ENCODE measurements around the gene SKAP2.

SKAP2 gene

DNA sequence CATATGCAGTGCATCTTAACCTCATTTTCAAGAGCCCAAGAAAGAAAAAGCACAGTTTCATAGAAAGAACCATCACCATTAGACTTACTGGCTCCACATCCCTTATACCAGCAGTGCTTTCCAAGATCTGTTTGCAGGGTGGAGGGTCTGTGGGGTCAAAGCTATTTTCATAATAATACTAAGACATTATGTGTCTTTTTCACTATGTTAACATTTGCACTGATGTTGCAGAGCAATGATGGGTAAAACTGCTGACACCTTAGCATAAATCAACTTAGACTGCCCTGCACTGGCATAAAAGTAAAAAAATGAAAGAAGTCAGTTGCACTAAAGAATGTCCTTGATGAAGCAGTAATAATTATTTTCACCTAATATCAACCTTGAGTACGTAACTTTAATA, 166.2 kb downstream of the SKAP2 start:
- no peaks in the 10 kb centered on the region for H3K27me3 ChIP-seq (ENCODE audit: insufficient read depth, low read depth, severe bottlenecking)
- TF ChIP-seq CTCF (IDR thresholded peaks at IDR 0.05; ENCODE audit: low read depth, low read length), result no peak
- H3K27ac ChIP-seq, result no peak overlapping the region
- H3K36me3 ChIP-seq, result no peaks in the 10 kb centered on the region
- H3K9me3 ChIP-seq (ENCODE audit: severe bottlenecking), result no peaks in the 10 kb centered on the region
- no peak for DNase-seq
- no peak overlapping the region for H3K4me3 ChIP-seq (ENCODE audit: low read depth, low read length)

- H3K4me3 ChIP-seq (ENCODE audit: low read depth, low read length), result no peak overlapping the region
- H3K27ac ChIP-seq, result no peak overlapping the region
- DNase-seq, result no peak
- no peaks in the 10 kb centered on the region for H3K27me3 ChIP-seq (ENCODE audit: insufficient read depth, low read depth, severe bottlenecking)
- no peak for TF ChIP-seq CTCF (IDR thresholded peaks at IDR 0.05; ENCODE audit: low read depth, low read length)
- H3K9me3 ChIP-seq (ENCODE audit: severe bottlenecking), result no peaks in the 10 kb centered on the region
- H3K36me3 ChIP-seq, result no peaks in the 10 kb centered on the region
These were observed 167.4 kb downstream of the SKAP2 start for GRCh38 chr7:26696978-26697377.

- Histone ChIP-seq H3K9me3 (ENCODE audit: severe bottlenecking) (no peaks in the 10 kb centered on the region), H3K27me3 (ENCODE audit: insufficient read depth, low read depth, severe bottlenecking) (no peaks in the 10 kb centered on the region), H3K27ac (no peak overlapping the region), H3K4me3 (ENCODE audit: low read depth, low read length) (no peak overlapping the region), H3K36me3 (no peaks in the 10 kb centered on the region)
- TF ChIP-seq CTCF (IDR thresholded peaks at IDR 0.05; ENCODE audit: low read depth, low read length), result no peak
- DNase-seq, result no peak
These were observed 168.2 kb downstream of the SKAP2 start for GRCh38 chr7:26696161-26696560.

- DNase-seq, result no peak
- Histone ChIP-seq H3K9me3 (ENCODE audit: severe bottlenecking) (no peaks in the 10 kb centered on the region), H3K27ac (no peak overlapping the region), H3K4me3 (ENCODE audit: low read depth, low read length) (no peak overlapping the region), H3K36me3 (no peaks in the 10 kb centered on the region), H3K27me3 (ENCODE audit: insufficient read depth, low read depth, severe bottlenecking) (no peaks in the 10 kb centered on the region)
- no peak for TF ChIP-seq CTCF (IDR thresholded peaks at IDR 0.05; ENCODE audit: low read depth, low read length)
These were observed 169.7 kb downstream of the SKAP2 start for GRCh38 chr7:26694713-26695112.

DNA sequence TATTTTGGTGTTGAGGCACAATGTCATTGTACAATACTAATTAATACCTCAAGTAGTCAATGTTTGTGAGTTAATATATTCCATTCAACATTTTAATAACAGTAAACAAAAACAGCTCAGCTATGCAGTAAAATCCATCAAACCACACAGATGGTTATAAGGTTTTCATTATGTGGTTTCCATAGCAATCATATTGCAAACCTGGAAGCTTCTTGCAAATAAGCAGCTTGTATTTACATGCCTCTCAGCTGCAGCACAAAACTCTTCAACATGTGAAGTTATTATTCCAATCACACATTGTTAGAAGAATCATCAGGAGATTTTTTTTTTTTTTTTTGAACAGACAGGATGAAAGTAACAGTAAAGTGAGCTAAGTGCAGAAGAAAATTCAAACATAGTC, 170.2 kb downstream of the SKAP2 start:
- peaks cover 3% of the 10 kb centered on the region for H3K27me3 ChIP-seq (ENCODE audit: insufficient read depth, low read depth, severe bottlenecking)
- no peaks in the 10 kb centered on the region for H3K9me3 ChIP-seq (ENCODE audit: severe bottlenecking)
- no peak for TF ChIP-seq CTCF (IDR thresholded peaks at IDR 0.05; ENCODE audit: low read depth, low read length)
- no peak for DNase-seq
- H3K4me3 ChIP-seq (ENCODE audit: low read depth, low read length), result no peak overlapping the region
- H3K36me3 ChIP-seq, result no peaks in the 10 kb centered on the region
- H3K27ac ChIP-seq, result no peak overlapping the region

GRCh38 chr7:26691886-26692285, 172.5 kb downstream of the SKAP2 start:
- no peak overlapping the region for H3K4me3 ChIP-seq (ENCODE audit: low read depth, low read length)
- H3K9me3 ChIP-seq (ENCODE audit: severe bottlenecking), result no peaks in the 10 kb centered on the region
- no peak overlapping the region for H3K27ac ChIP-seq
- H3K36me3 ChIP-seq, result no peaks in the 10 kb centered on the region
- TF ChIP-seq CTCF (IDR thresholded peaks at IDR 0.05; ENCODE audit: low read depth, low read length), result no peak
- no peak for DNase-seq
- H3K27me3 ChIP-seq (ENCODE audit: insufficient read depth, low read depth, severe bottlenecking), result peaks cover 11% of the 10 kb centered on the region

Measured in WERI-Rb-1 (cell line).